SK-N-MC (cell line): ENCODE data around the gene MBNL2.
A peak's percentile ranks its signal among the peaks of the same experiment; 100 is the strongest.
"Not testable (repeated sequence)": the region's sequence is repeated elsewhere in the genome, so short reads cannot be mapped to it uniquely, and the experiment has no call there.

Experiments
- DNase-seq: peaks from one replicate; pipeline ENCODE4 v3.0.0-alpha.2; 2011; ENCODE audit warnings: low read depth, low spot score
- H3K27ac ChIP-seq: fragments of 200-600 bp; sonication (generic); 2 replicates; pipeline ENCODE4 v1.5.1; 2016; ENCODE audit warnings: mixed run types
- H3K36me3 ChIP-seq: fragments of 200-600 bp; sonication (generic); 2 replicates; pipeline ENCODE4 v1.6.1; 2017; ENCODE audit warnings: antibody characterized with exemption, low read length, mixed read lengths; ENCODE audit not compliant: insufficient read depth
- H3K4me3 ChIP-seq: fragments of 200-600 bp; sonication (generic); 2 replicates; pipeline ENCODE4 v1.5.1; 2016
- H3K9ac ChIP-seq: fragments of 200-600 bp; sonication (generic); 2 replicates; pipeline ENCODE4 v1.8.0; 2017; ENCODE audit warnings: mixed run types, mixed read lengths; ENCODE audit not compliant: insufficient read length
- H3K9me3 ChIP-seq: fragments of 200-600 bp; sonication (generic); 2 replicates; pipeline ENCODE4 v1.6.1; 2017; ENCODE audit warnings: low read depth, mild to moderate bottlenecking, antibody characterized with exemption, low read length, moderate library complexity, mixed read lengths
- EZH2 ChIP-seq: fragments of 200-600 bp; sonication (generic); IDR thresholded peaks from one replicate; pipeline ENCODE4 v1.6.1; 2017; ENCODE audit warnings: antibody characterized with exemption
- FOXP2 ChIP-seq: optimal IDR thresholded peaks from 2 replicates; pipeline ENCODE3; 2011; ENCODE audit warnings: mild to moderate bottlenecking, moderate library complexity; ENCODE audit not compliant: insufficient read depth; ENCODE audit errors: extremely low read length, control extremely low read depth
- POLR2AphosphoS5 ChIP-seq: IDR thresholded peaks from 2 replicates; pipeline ENCODE4 v1.6.1; 2012; ENCODE audit warnings: mild to moderate bottlenecking, low read depth, low read length, borderline replicate concordance

Gene MBNL2

GRCh38 chr13:97202761-97203160 is 19.4 kb upstream of the MBNL2 start:
- H3K9me3 ChIP-seq, result no peaks in the 10 kb centered on the region
- TF ChIP-seq FOXP2 (no peak), EZH2 (no peak), POLR2AphosphoS5 (no peak)
- no peak for DNase-seq
- no peaks in the 10 kb centered on the region for H3K36me3 ChIP-seq
- no peak overlapping the region for H3K27ac ChIP-seq
- no peak overlapping the region for H3K4me3 ChIP-seq
- H3K9ac ChIP-seq, result no peak overlapping the region

- no peak overlapping the region for H3K4me3 ChIP-seq
- H3K9me3 ChIP-seq, result no peaks in the 10 kb centered on the region
- TF ChIP-seq EZH2 (no peak), POLR2AphosphoS5 (no peak), FOXP2 (no peak)
- no peak overlapping the region for H3K9ac ChIP-seq
- no peak overlapping the region for H3K27ac ChIP-seq
- no peaks in the 10 kb centered on the region for H3K36me3 ChIP-seq
- no peak for DNase-seq
Measured at GRCh38 chr13:97205465-97205864, 16.7 kb upstream of the MBNL2 start.

DNA sequence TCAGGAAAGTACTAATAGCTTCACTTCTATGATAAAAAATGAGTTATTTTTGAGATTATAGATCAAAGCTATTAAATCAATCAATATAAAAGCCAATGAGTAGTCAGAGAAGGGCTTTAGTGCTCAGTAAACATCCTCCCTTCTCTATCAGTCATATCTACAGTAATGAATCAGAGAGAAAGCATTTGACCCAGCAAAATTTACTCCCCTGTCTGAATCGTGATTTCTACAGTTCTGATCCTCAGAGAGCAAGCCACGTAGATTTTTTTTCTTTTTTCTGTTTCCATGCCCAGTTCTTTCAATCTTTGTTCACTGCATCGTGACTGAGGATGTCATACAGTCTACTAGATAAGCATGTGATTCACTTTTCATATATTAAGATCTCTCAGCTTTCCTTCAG is 16.2 kb upstream of the MBNL2 start:
- Histone ChIP-seq H3K4me3 (no peak overlapping the region), H3K9me3 (no peaks in the 10 kb centered on the region), H3K36me3 (no peaks in the 10 kb centered on the region), H3K27ac (no peak overlapping the region), H3K9ac (no peak overlapping the region)
- TF ChIP-seq EZH2 (no peak), FOXP2 (no peak), POLR2AphosphoS5 (no peak)
- no peak for DNase-seq

- H3K27ac ChIP-seq, H3K9me3 ChIP-seq, H3K4me3 ChIP-seq, DNase-seq, H3K36me3 ChIP-seq, H3K9ac ChIP-seq: not testable (repeated sequence)
Measured at GRCh38 chr13:97207252-97207651, 14.9 kb upstream of the MBNL2 start.

DNA sequence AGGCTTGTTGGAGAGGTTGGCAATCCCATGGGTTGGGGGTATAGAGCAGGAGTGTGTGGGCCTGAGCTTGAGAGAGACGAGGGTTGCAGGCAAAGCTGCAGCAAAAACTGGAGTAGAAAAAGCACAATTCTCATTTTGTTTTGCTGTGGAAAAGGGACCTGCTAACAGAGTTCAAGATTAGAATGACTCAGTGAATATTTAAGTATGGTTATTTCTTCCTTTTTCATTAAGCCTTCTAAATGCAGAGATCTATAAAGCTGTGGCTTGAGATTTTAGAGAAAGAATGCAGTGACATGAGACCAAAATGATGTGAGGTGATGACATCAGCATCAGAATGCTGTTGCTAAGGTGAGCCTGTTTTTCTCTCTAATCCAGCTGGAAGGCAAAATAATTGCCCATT is 10.8 kb upstream of the MBNL2 start:
- no peak overlapping the region for H3K27ac ChIP-seq

GRCh38 chr13:97212004-97212403 is 10.1 kb upstream of the MBNL2 start:
- no peak for TF ChIP-seq POLR2AphosphoS5
- TF ChIP-seq EZH2, result no peak
- no peak for TF ChIP-seq FOXP2
- Histone ChIP-seq H3K36me3 (no peaks in the 10 kb centered on the region), H3K9ac (no peak overlapping the region), H3K27ac (no peak overlapping the region), H3K4me3 (no peak overlapping the region), H3K9me3 (no peaks in the 10 kb centered on the region)
- DNase-seq, result no peak

More for the DNA sequence above, 10.8 kb upstream of the MBNL2 start:
- Histone ChIP-seq H3K9me3 (no peaks in the 10 kb centered on the region), H3K9ac (no peak overlapping the region), H3K4me3 (no peak overlapping the region), H3K36me3 (no peaks in the 10 kb centered on the region)
- DNase-seq, result no peak
- TF ChIP-seq FOXP2 (no peak), POLR2AphosphoS5 (no peak), EZH2 (no peak)

DNA sequence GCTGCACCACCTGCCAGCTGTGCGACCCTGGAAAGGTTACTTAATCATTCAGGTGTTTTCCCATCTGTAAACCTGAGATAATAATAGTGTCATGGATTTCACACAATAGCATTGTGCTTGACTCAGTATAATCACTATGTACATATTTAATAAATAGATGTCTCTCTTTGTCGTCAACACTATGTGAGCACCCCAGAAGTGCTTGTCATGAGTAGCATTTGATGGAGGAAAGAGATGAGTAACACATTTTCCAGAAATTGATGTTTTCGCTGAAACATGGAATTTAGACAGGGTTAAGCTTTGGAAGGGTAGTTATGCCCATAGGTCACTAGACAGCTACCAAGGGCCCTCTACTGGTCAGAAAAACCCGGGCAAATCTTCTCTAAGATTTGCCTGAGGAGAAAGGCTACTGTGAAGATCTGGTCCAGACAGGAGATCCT is 9.5 kb upstream of the MBNL2 start:
- Histone ChIP-seq H3K9ac (no peak overlapping the region), H3K36me3 (no peaks in the 10 kb centered on the region), H3K9me3 (no peaks in the 10 kb centered on the region), H3K4me3 (no peak overlapping the region), H3K27ac (no peak overlapping the region)
- no peak for DNase-seq
- TF ChIP-seq EZH2, result no peak
- TF ChIP-seq FOXP2, result no peak
- no peak for TF ChIP-seq POLR2AphosphoS5

DNA sequence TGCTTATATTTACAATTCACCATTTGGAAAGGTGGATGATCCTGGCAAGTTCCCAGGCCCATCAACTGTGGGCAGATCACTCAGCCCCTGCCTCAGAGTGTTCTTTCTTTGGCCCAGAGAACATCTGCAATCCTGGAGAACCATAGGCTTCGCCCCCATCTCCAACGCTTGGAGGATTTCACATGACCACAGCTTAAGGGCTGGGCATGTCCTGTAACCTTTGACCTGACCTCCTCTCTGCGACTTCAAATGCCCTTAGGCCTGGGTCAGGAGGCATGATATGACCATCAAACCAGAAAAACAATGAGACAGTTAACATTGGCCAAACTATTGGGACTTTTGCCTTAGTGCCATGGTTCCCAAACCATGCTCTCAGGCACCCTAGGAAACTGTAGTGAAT is 7.2 kb upstream of the MBNL2 start:
- no peaks in the 10 kb centered on the region for H3K36me3 ChIP-seq
- TF ChIP-seq EZH2, result no peak
- TF ChIP-seq FOXP2, result no peak
- no peak for TF ChIP-seq POLR2AphosphoS5
- H3K9me3 ChIP-seq, result no peaks in the 10 kb centered on the region
- peak overlapping the region; percentile 19; the same call in 1 of the 2 replicates for H3K4me3 ChIP-seq
- no peak overlapping the region for H3K9ac ChIP-seq
- DNase-seq, result no peak
- H3K27ac ChIP-seq, result peak overlapping the region; percentile 84

DNA sequence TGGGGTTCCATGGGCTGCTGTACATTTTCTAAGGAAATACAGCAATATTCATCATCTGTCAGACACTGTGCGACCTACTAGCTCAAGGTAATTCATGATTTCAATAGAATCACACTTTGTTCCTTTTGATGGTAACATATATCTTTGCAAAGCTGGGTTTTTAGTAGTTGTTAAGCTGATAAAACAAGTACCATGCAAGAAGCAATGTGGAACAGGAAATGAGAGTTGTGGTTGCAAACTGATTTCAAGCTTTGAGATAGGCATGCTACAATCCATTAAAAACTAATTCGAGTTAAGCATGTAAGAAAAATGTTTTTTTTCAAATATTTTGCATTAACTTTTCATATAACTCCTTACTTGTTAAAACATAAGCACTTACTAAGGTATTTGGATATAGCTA is 6.8 kb upstream of the MBNL2 start:
- Histone ChIP-seq H3K36me3 (no peaks in the 10 kb centered on the region), H3K27ac (peak overlapping the region; percentile 84), H3K4me3 (peak overlapping the region; percentile 19; the same call in 1 of the 2 replicates), H3K9me3 (no peaks in the 10 kb centered on the region), H3K9ac (no peak overlapping the region)
- DNase-seq, result peak; percentile 55
- no peak for TF ChIP-seq FOXP2
- no peak for TF ChIP-seq EZH2
- TF ChIP-seq POLR2AphosphoS5, result no peak
